A549 (cell line): ENCODE results near the gene ACOXL. TPM values are rescaled to one million over a fixed set of nuclear protein-coding genes. Genes with fewer than 3 reads are reported as not detected.

ENCODE experiments used
- ATAC-seq, 2 experiments: fragments of 200-7000 bp in 1 of 2; fragments of >200 bp in 1 of 2; cut with Nextera tagmentation in 1 of 2; cut with Tn5 transposase in 1 of 2; 3 replicates each; pipeline versions ENCODE4 v1.8.0 to v1.9.1; 2018 to 2020; ENCODE audit warnings: mild to moderate bottlenecking in 1 of 2, moderate library complexity in 1 of 2
- CTCF ChIA-PET: fragments of 300-600 bp; sonication (Branson Sonifier 250); formaldehyde crosslinking; extraction: SDS; loops from one replicate; lab custom pipeline; 2021; ENCODE audit warnings: antibody characterized with exemption, inconsistent platforms; lab: Yijun Ruan, JAX
- POLR2A ChIA-PET: fragments of 350-600 bp; formaldehyde crosslinking; extraction: SDS; loops from one replicate; lab custom pipeline; 2021; ENCODE audit warnings: antibody characterized with exemption, inconsistent platforms; lab: Yijun Ruan, JAX
- DNase-seq, 2 experiments: peaks; one replicate each; pipeline versions ENCODE4 v3.0.0 to v3.0.0-alpha.2; 2011 to 2016; ENCODE audit warnings: low read depth in 1 of 2, low spot score in 1 of 2
- FAIRE-seq: peaks from 2 replicates; lab custom pipeline; 2011; peaks lifted over from hg19 to GRCh38; lab: Jason Lieb, UNC
- H3K27ac ChIP-seq, 2 experiments: fragments of >200 bp; sonication (Bioruptor Twin); formaldehyde crosslinking; 3 replicates each; pipeline ENCODE4 v1.5.1; 2016 to 2017
- H3K4me1 ChIP-seq: fragments of >200 bp; sonication (Bioruptor Twin); formaldehyde crosslinking; 3 replicates; pipeline ENCODE4 v1.6.1; 2016
- H3K4me2 ChIP-seq: fragments of >200 bp; sonication (Bioruptor Twin); formaldehyde crosslinking; 3 replicates; pipeline ENCODE4 v1.6.1; 2016
- H3K4me3 ChIP-seq: fragments of >200 bp; sonication (Bioruptor Twin); formaldehyde crosslinking; 3 replicates; pipeline ENCODE4 v1.5.1; 2016
- H3K9me3 ChIP-seq: fragments of >200 bp; sonication (Bioruptor Twin); formaldehyde crosslinking; 3 replicates; pipeline ENCODE4 v1.6.1; 2016
- CBX8 ChIP-seq: fragments of 200-600 bp; sonication (generic); IDR thresholded peaks from 2 replicates; pipeline ENCODE4 v1.6.1; 2016
- CEBPB ChIP-seq, 2 experiments: fragments of >200 bp in 1 of 2; sonication (Bioruptor Twin) in 1 of 2; formaldehyde crosslinking in 1 of 2; IDR thresholded peaks; 2 replicates each; pipeline ENCODE4 v1.6.1; 2012 to 2016
- CHD2 ChIP-seq: fragments of 150-350 bp; IDR thresholded peaks from 2 replicates; pipeline ENCODE4 v1.6.1; 2014; ENCODE audit warnings: low read length; ENCODE audit not compliant: partially characterized antibody
- EHF ChIP-seq: fragments of 250-450 bp; sonication (Bioruptor Pico); IDR thresholded peaks from 2 replicates; pipeline ENCODE4 v1.5.0; 2020; ENCODE audit warnings: mild to moderate bottlenecking
- EHMT2 ChIP-seq: fragments of 200-600 bp; sonication (generic); IDR thresholded peaks from 2 replicates; pipeline ENCODE4 v1.6.1; 2016; ENCODE audit warnings: antibody characterized with exemption, low read depth, mild to moderate bottlenecking, moderate library complexity
- EP300 ChIP-seq, 2 experiments: fragments of >200 bp; sonication (Bioruptor Twin); formaldehyde crosslinking; IDR thresholded peaks; 2 replicates in 1 of 2; 3 replicates in 1 of 2; pipeline ENCODE4 v1.6.1; 2016 to 2017
- ESRRA ChIP-seq: fragments of 150-350 bp; IDR thresholded peaks from 2 replicates; pipeline ENCODE4 v1.6.1; 2014; ENCODE audit warnings: mild to moderate bottlenecking, low read length, borderline replicate concordance
- FOSL2 ChIP-seq, 2 experiments: fragments of 450-650 bp in 1 of 2; fragments of >200 bp in 1 of 2; sonication (Bioruptor Twin) in 1 of 2; formaldehyde crosslinking; IDR thresholded peaks; 2 replicates each; pipeline versions ENCODE4 v1.5.0 to v1.6.1; 2016 to 2020; ENCODE audit warnings: mild to moderate bottlenecking in 1 of 2, moderate library complexity in 1 of 2
- FOXS1 ChIP-seq: fragments of 250-450 bp; sonication (Bioruptor Pico); IDR thresholded peaks from 2 replicates; pipeline ENCODE4 v1.5.0; 2020; ENCODE audit warnings: mild to moderate bottlenecking, moderate library complexity
- HEYL ChIP-seq: fragments of 250-450 bp; sonication (Bioruptor Pico); IDR thresholded peaks from 2 replicates; pipeline ENCODE4 v1.8.0; 2021; ENCODE audit warnings: mild to moderate bottlenecking, moderate library complexity
- HOXA7 ChIP-seq: fragments of 250-450 bp; sonication (Bioruptor Pico); IDR thresholded peaks from 2 replicates; pipeline ENCODE4 v1.5.0; 2020; ENCODE audit warnings: mild to moderate bottlenecking, moderate library complexity
- HOXB5 ChIP-seq: fragments of 250-450 bp; sonication (Bioruptor Pico); IDR thresholded peaks from 2 replicates; pipeline ENCODE4 v1.5.0; 2020; ENCODE audit warnings: mild to moderate bottlenecking, moderate library complexity
- KDM5A ChIP-seq: fragments of 200-600 bp; sonication (generic); IDR thresholded peaks from 2 replicates; pipeline ENCODE4 v1.6.1; 2016; ENCODE audit warnings: antibody characterized with exemption, mild to moderate bottlenecking
- MYC ChIP-seq: IDR thresholded peaks from 2 replicates; pipeline ENCODE4 v1.6.1; 2012; ENCODE audit warnings: mild to moderate bottlenecking, inconsistent platforms, low read length, improper control_type of control experiment, borderline replicate concordance
- NFE2L2 ChIP-seq: fragments of 150-350 bp; conservative IDR thresholded peaks from 2 replicates; pipeline ENCODE4 v1.6.1; 2014; ENCODE audit warnings: low read length
- NPAS2 ChIP-seq: fragments of 250-450 bp; sonication (Bioruptor Pico); IDR thresholded peaks from 2 replicates; pipeline ENCODE4 v1.8.0; 2022; ENCODE audit warnings: mild to moderate bottlenecking, moderate library complexity, borderline replicate concordance
- NR3C1 ChIP-seq: fragments of >200 bp; sonication (Bioruptor Twin); formaldehyde crosslinking; IDR thresholded peaks from 3 replicates; pipeline ENCODE4 v1.6.1; 2017
- PHF8 ChIP-seq: fragments of 200-600 bp; sonication (generic); IDR thresholded peaks from 2 replicates; pipeline ENCODE4 v1.6.1; 2016; ENCODE audit warnings: low read depth, mild to moderate bottlenecking, antibody characterized with exemption, moderate library complexity, borderline replicate concordance
- POLR2A ChIP-seq: IDR thresholded peaks from 2 replicates; pipeline ENCODE4 v1.6.1; 2012; ENCODE audit warnings: mild to moderate bottlenecking, low read length
- SREBF2 ChIP-seq: fragments of 450-650 bp; IDR thresholded peaks from 2 replicates; pipeline ENCODE4 v1.6.1; 2014; ENCODE audit warnings: mild to moderate bottlenecking, moderate library complexity
- TP53 ChIP-seq: fragments of 250-450 bp; sonication (Bioruptor Pico); IDR thresholded peaks from 2 replicates; pipeline ENCODE4 v1.5.0; 2021; ENCODE audit warnings: mild to moderate bottlenecking, moderate library complexity
- ZC3H11A ChIP-seq: fragments of 450-650 bp; IDR thresholded peaks from 2 replicates; pipeline ENCODE4 v1.6.1; 2014; ENCODE audit warnings: antibody characterized with exemption, mild to moderate bottlenecking
- WGBS: methylation state at CpG from one replicate; pipeline ENCODE4 v1.1.6; 2017; ENCODE audit errors: missing lambda C conversion rate; 5-methylcytosine and 5-hydroxymethylcytosine counted together
- polyA plus RNA-seq, 4 experiments: library from polyadenylated mRNA; depleted of rRNA in 3 of 4; stranded (reverse); fragments of >200 nt; fragmentation: RNase III in 1 of 4; extraction: RNeasy Plus Mini Kit Qiagen cat#74134 plus additional on column Dnase treatment in 1 of 4; gene quantifications; 2 replicates in 3 of 4; 3 replicates in 1 of 4; pipeline ENCODE4 v1.2.3, GENCODE V29; 2011 to 2017
- TF ChIP-seq, protein P1 (sequence below): fragments of 250-450 bp; sonication (Bioruptor Pico); IDR thresholded peaks from 2 replicates; pipeline ENCODE4 v1.5.0; 2021; ENCODE audit warnings: mild to moderate bottlenecking, moderate library complexity, borderline replicate concordance
- TF ChIP-seq, protein P2 (sequence below): fragments of 150-350 bp; IDR thresholded peaks from 2 replicates; pipeline ENCODE4 v1.6.1; 2014; ENCODE audit warnings: low read depth, mild to moderate bottlenecking, low read length
- TF ChIP-seq, protein P3 (sequence below): fragments of 450-650 bp; IDR thresholded peaks from 2 replicates; pipeline ENCODE4 v1.6.1; 2014; ENCODE audit warnings: antibody characterized with exemption
- TF ChIP-seq, protein P4 (sequence below): IDR thresholded peaks from 2 replicates; pipeline ENCODE4 v1.6.1; 2012
- TF ChIP-seq, protein P5 (sequence below): fragments of >200 bp; sonication (Bioruptor Twin); formaldehyde crosslinking; IDR thresholded peaks from 3 replicates; pipeline ENCODE4 v1.6.1; 2016
- TF ChIP-seq, protein P6 (sequence below): IDR thresholded peaks from 2 replicates; pipeline ENCODE4 v1.6.1; 2012; ENCODE audit warnings: low read depth, borderline replicate concordance

ACOXL gene
- polyA plus RNA-seq, 2 of the 4 experiments (the other 2 are of a cell fraction), result not detected

DNA sequence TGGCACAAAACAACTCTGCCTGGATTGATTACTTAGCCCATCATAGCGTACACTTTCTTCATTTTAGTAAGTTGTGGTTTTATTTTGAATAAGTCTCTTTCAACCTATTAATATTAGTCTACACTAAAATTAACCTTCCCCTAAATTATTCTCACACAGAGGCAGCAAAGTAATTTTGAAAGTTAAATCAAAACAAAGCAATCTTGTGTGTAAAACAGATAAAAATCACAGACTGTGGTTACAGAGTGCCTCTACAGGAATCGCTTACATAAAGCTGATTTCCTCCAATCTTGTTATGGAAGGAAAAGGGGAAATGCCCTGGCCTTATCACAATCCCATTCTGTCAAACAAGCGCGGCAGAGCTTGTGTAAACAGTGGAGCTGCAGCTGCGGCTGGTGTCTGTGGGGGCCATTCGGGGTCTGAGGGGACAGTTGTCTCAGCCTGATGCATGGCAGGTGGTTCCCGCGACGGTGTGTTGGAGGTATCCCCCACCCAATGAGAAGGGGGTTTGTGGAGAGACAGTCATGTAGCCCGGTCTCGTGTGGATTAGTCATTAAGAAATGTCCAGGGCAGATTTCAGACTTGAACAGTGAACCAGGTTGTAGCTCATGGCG, 430.5 kb downstream of the ACOXL start:
- TF ChIP-seq, protein P1, sequence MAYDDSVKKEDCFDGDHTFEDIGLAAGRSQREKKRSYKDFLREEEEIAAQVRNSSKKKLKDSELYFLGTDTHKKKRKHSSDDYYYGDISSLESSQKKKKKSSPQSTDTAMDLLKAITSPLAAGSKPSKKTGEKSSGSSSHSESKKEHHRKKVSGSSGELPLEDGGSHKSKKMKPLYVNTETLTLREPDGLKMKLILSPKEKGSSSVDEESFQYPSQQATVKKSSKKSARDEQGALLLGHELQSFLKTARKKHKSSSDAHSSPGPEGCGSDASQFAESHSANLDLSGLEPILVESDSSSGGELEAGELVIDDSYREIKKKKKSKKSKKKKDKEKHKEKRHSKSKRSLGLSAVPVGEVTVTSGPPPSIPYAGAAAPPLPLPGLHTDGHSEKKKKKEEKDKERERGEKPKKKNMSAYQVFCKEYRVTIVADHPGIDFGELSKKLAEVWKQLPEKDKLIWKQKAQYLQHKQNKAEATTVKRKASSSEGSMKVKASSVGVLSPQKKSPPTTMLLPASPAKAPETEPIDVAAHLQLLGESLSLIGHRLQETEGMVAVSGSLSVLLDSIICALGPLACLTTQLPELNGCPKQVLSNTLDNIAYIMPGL (CRISPR knock-in tag), result no peak
- TF ChIP-seq ESRRA, result no peak
- no peak for TF ChIP-seq NR3C1
- TF ChIP-seq NFE2L2, result no peak
- no peak for TF ChIP-seq POLR2A
- no peak for TF ChIP-seq NPAS2 (CRISPR knock-in tag)
- no peak for TF ChIP-seq KDM5A
- no peak for TF ChIP-seq EP300 (IDR thresholded peaks at IDR 0.05)
- TF ChIP-seq, protein P2, sequence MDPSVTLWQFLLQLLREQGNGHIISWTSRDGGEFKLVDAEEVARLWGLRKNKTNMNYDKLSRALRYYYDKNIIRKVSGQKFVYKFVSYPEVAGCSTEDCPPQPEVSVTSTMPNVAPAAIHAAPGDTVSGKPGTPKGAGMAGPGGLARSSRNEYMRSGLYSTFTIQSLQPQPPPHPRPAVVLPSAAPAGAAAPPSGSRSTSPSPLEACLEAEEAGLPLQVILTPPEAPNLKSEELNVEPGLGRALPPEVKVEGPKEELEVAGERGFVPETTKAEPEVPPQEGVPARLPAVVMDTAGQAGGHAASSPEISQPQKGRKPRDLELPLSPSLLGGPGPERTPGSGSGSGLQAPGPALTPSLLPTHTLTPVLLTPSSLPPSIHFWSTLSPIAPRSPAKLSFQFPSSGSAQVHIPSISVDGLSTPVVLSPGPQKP, result no peak
- no peak for TF ChIP-seq HEYL (CRISPR knock-in tag)
- TF ChIP-seq EHF (CRISPR knock-in tag), result no peak
- CTCF ChIA-PET, result interaction anchor here (0.6 to 1.5 kb wide), 2 partner anchors 9 to 98 kb away, joined by 3 read pairs; no protein-coding TSS in a partner anchor
- WGBS, result 92% methylated on average over 12 of the region's 12 CpGs
- DNase-seq (no peak), ATAC-seq (no peak), FAIRE-seq (no peak)
- Histone ChIP-seq H3K4me1 (peaks cover 38% of the 10 kb centered on the region), H3K9me3 (no peaks in the 10 kb centered on the region), H3K27ac (no peak overlapping the region), H3K4me3 (no peak overlapping the region), H3K4me2 (no peak overlapping the region)
- POLR2A ChIA-PET, result no interaction called here

DNA sequence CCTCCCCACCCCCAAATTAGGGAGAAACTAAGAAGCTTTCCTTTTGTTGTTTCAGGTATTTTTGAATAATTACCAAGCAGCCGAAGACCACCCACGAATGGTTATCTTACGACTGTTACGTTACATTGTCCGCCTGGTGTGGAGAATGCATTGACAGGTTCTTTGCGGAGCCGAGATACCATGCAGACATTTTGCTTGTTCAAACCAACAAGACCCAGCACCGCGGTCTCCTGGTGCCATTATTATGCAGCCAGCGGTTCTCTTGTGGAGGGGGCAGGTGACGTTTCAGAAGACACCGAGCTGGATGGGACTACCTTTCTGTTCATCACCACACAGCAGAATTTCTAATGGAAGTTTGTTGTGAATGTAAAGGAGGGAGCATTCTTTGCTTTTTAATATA, 431.7 kb downstream of the ACOXL start:
- ChIA-PET POLR2A (no interaction called here), CTCF (interaction anchor here (0.7 kb wide), 1 partner anchor 21 kb away, joined by 3 read pairs; no protein-coding TSS in a partner anchor)
- no peaks in the 10 kb centered on the region for H3K9me3 ChIP-seq
- no peak for ATAC-seq
- no peak overlapping the region for H3K27ac ChIP-seq
- WGBS, result 95% methylated on average over 12 of the region's 12 CpGs
- no peak for DNase-seq
- TF ChIP-seq, protein P3, sequence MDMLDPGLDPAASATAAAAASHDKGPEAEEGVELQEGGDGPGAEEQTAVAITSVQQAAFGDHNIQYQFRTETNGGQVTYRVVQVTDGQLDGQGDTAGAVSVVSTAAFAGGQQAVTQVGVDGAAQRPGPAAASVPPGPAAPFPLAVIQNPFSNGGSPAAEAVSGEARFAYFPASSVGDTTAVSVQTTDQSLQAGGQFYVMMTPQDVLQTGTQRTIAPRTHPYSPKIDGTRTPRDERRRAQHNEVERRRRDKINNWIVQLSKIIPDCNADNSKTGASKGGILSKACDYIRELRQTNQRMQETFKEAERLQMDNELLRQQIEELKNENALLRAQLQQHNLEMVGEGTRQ, result no peak
- TF ChIP-seq TP53 (CRISPR knock-in tag), result no peak
- no peak for TF ChIP-seq HOXA7
- TF ChIP-seq CBX8, result no peak
- TF ChIP-seq CEBPB (IDR thresholded peaks at IDR 0.05), result no peak
- TF ChIP-seq, protein P4, sequence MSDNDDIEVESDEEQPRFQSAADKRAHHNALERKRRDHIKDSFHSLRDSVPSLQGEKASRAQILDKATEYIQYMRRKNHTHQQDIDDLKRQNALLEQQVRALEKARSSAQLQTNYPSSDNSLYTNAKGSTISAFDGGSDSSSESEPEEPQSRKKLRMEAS, result no peak
- no peak for TF ChIP-seq EHMT2
- TF ChIP-seq, protein P5, sequence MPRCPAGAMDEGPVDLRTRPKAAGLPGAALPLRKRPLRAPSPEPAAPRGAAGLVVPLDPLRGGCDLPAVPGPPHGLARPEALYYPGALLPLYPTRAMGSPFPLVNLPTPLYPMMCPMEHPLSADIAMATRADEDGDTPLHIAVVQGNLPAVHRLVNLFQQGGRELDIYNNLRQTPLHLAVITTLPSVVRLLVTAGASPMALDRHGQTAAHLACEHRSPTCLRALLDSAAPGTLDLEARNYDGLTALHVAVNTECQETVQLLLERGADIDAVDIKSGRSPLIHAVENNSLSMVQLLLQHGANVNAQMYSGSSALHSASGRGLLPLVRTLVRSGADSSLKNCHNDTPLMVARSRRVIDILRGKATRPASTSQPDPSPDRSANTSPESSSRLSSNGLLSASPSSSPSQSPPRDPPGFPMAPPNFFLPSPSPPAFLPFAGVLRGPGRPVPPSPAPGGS, result no peak
- no peak for TF ChIP-seq SREBF2
- TF ChIP-seq HOXB5 (CRISPR knock-in tag), result no peak
- TF ChIP-seq MYC, result no peak
- no peak for TF ChIP-seq CHD2
- no peak for TF ChIP-seq PHF8
- no peak for TF ChIP-seq NPAS2 (CRISPR knock-in tag)
- TF ChIP-seq FOSL2 (IDR thresholded peaks at IDR 0.05), result no peak
- no peak for TF ChIP-seq FOSL2 (CRISPR knock-in tag; IDR thresholded peaks at IDR 0.05)
- TF ChIP-seq, protein P6, sequence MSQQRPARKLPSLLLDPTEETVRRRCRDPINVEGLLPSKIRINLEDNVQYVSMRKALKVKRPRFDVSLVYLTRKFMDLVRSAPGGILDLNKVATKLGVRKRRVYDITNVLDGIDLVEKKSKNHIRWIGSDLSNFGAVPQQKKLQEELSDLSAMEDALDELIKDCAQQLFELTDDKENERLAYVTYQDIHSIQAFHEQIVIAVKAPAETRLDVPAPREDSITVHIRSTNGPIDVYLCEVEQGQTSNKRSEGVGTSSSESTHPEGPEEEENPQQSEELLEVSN, result no peak
- TF ChIP-seq FOXS1, result no peak
- TF ChIP-seq ZC3H11A, result no peak
- no peak for TF ChIP-seq HEYL (CRISPR knock-in tag)
- FAIRE-seq, result no peak
- no peak overlapping the region for H3K4me2 ChIP-seq
- H3K4me3 ChIP-seq, result no peak overlapping the region
- peaks cover 50% of the 10 kb centered on the region for H3K4me1 ChIP-seq
